Stimulated activated CD4-positive, alpha-beta T cell treated with anti-CD3 and anti-CD28 coated beads, TNF-alpha, amount 100 ng/mL, for 4 hours (primary cell): ENCODE data around the gene BFSP1.

Experiments used
- DNase-seq, 3 experiments: peaks; one replicate each; pipeline ENCODE4 v3.0.0-alpha.2; 2020; ENCODE audit warnings: low read depth in 3 of 3

BFSP1 gene

DNA sequence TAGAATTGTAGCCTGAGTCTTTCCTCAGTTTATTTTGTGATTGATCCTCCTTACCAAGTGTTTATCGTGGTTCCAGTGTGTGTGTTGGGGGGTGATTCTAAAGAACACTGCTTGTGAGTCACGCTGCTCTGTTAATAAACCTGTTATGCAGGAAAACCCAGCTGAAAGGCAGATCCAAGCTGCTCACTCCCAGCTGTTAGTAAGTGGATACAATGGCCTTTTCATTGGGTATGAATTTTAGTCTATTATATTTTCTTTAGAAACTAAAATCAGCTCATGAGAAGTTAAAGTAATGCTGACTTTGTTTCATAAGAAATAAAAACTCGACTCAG is 26.5 kb upstream of the BFSP1 start:
- DNase-seq: no peak

DNA sequence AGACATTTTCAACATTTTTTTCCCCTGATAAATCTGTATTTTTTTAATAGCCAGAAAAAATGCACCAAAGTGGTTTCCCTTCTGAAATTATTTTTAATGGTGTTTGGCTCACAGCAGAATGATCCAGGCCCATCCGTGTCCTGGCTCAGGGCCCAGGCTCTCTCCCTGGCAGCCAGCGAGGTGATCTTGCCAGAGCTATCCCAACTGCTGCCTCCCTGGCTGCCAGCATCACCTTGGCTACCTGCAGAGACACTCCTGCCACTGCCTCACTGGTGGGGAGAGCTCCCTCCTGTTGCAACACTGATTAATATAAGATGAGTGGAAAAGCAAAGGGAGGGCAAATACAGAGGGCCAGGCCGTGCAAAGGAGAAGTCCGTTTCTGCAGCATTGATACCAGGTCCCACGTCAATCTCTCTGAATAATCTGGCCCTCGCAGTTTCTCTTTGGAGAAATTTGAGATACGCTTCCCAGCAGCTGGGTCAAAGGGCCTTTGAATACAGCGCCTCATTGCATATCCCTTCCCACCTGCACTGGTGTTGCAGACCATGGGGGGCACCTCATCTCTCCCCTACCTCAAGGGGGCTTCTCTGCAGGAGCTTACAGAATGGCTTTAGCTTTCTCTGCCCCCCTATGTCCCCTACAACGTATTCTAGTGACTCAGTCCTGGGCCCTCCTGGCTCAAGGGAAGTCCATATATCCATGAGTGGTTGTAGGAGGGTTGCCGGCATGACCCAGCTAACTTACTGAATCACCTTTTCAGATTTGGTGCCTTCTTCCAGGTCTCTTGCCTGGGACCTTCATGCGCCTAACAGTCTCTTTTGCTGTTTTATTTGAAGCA is 25.9 kb upstream of the BFSP1 start:
- no peak for DNase-seq

DNA sequence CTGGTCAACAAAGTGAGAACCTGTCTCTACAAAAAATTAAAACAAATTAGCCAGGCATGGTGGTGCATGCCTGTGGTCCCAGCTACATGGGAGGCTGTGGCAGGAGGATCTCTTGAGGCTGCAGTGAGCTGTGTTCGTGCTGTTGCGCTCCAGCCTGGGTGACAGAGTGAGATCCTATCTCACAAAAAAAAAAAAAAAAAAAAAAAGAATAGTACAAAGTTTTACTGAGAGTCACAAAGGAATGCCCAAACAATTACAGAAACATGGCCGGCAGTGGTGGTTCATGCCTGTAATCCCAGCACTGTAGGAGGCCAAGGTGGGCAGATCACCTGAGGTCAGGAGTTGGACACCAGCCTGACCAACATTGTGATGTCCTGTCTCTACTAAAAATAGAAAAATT is 23.9 kb upstream of the BFSP1 start:
- no peak for DNase-seq

DNA sequence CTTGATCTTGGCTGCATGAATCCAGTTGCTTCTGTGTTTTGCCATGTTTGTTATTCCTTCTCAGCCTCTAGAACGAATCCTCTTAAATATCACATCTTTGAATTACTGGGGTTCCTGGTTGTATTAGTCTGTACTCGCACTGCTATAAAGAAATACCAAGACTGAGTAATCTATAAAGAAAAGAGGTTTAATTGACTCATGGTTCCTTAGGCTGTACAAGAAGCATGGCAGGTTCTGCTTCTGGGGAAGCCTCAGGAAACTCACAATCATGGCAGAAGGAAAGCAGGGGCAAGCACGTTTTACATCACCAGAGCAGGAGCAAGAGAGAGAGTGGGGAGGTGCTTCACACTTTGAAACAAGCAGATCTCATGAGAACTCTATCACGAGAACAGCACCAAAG is 18.0 kb upstream of the BFSP1 start:
- DNase-seq: no peak

DNA sequence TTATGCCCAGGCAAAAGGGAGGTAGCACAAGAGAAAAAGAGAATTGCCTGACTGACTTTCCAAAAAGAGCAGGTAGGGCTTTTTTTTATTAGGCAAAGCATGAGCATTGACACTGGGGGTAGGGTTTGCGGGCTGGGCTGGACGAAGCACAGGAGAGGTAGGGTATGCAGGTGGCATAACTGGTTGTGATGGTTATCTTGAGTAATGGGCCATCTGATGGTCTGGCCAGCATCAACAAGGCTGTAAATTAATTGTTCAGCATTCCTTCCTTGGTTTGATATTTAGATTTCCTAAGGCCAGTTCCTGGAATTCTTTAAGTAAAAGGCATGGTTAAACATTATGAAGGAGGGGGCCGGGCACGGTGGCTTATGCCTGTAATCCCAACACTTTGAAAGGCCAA is 13.9 kb upstream of the BFSP1 start:
- no peak for DNase-seq

DNA sequence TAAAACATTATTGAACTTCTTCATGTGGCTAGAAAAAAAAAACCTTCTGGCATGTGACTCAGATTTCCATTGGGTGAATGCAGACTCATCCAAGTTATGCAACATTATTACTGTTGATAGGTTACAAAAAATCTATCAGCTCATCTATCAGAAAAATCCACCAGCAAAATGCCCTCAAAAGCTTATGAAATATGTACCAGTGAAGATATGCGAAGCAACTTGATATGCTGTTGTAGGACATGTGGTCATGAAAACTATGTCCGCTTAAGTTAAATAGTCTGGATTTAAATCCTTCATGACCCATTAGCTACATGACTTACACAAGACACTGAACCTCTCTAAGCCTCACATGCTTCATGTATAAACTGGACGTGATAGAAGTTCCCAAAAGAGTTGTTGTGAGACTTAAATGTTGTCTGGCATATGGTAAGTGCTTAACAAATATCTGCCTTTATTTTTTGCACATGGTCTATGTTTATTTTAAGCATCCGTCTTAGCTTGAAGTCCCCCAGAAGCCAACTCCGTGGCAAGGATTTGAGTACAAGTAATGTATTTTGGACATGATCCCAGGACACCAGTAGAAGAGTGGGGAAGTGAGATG is 12.5 kb upstream of the BFSP1 start:
- DNase-seq: no peak

DNA sequence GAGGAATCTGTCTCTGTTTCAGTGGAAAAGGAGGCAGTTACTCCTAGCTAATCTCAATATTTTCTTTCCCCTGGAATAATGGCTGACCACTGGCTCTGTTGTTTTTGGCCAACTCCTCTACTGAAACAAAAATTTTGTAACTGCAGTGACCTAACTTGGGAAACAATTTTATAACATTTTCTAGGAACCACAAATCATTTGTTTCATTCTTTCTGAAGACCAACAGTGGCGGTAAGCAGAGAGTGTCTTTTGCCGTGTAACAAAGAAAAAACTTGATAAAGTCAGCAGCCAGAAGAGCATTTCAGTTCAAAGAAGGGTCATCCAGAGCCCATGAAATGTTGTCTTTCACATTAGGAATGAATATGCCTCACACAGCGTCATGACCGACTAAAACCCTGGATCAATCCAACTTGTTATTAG is 11.8 kb upstream of the BFSP1 start:
- DNase-seq: no peak

DNA sequence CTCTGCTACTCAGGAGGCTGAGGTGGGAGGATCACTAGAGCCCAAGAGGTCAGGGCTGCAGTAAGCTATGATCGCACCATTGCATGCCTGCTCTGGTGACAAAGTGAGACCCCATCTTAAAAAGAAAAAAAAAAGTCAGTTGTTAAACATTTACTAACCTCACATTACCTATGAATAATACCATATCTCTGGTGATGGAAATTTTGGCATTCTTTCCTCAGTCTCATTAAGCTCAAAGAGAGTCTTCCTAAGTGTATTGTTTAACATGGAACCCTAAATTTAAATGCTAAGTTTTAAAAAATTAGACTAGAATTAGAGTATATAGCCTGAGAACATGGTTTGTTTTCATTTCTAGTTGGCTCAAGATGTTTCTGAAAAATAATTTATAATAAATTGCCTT is 11.3 kb upstream of the BFSP1 start:
- DNase-seq: no peak

DNA sequence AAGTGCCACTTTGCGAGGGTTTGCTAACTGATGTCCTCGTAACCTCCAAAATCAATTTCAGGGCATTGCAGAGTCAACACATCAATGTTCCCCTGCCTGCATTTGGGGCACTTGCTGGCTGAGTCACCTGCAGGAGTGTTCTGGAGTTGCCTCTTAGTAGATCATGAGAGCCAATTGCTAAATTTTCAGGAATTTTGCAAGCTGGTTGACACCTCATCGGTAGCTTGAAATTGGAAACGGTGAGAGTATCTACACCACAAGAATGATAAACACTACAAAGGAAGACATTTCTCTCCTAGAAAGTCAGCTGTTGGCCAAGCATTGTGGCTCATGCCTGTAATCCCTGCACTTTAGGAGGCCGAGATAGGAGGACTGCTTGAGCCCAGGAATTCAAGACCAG is 10.8 kb upstream of the BFSP1 start:
- no peak for DNase-seq

DNA sequence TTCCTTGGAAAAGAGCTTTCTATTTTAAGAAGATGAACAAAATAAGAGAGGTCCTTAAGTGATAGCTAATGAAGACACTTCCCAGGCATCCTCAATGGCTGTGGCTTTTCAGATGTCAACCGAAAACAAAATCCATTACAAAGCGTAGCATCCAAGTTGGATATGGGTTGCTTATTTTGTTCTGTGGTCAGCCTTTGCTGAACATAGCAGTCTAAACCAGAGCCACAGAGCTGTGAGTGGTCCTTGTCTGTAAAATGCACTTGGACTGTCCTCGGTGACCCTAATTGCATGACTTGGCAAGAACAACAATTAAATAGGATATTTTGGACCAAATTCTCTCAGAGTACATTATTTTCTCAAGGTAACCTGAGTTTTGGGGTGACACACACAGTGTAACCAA is 10.4 kb upstream of the BFSP1 start:
- no peak for DNase-seq

DNA sequence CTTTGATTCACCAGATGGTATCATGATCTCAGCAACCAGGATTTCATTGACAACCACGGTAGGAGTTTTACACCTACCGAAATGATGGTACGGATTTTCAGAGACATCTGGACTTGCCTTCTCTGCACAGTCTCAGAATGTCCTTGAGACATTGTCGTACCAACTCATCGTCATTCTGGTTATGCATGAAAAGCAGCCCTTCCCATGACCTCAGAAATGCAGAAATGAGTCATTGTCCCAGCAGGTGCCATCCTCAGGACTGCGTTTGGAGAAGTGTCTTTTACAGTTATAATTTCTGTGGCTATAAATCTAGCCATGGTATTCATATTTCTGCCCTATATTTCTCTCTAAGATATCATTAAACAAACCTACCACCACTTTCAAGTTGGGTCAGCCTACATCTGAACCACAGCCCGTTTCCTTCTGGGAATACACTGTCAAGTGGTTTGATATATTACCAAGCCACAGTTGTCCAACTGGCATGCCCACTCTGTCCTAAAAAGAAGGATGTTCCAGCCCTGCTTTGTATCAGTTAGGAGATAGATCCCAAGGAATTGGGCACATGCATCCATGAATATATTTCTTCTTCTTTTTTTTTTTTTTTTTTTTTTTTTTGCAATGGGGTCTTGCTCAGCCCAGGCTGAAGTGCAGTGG is 7.5 kb upstream of the BFSP1 start:
- no peak for DNase-seq

DNA sequence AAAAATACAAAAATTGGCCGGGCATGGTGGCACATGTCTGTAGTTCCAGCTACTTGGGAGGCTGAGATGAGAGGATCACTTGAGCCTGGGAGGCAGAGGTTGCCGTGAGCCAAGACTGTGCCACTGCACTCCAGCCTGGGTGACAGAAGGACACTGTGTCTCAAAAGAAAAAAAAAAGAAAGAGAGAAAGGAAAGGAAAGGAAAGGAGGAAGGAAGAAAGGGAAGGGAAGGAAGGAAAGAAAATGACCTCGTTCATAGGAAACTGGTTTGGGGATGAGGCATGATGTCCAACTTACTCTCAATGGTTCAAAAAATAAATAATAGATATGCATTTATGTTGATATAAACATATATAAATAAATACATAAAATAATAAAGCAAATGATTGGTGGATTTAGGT is 6.8 kb upstream of the BFSP1 start:
- DNase-seq: no peak

DNA sequence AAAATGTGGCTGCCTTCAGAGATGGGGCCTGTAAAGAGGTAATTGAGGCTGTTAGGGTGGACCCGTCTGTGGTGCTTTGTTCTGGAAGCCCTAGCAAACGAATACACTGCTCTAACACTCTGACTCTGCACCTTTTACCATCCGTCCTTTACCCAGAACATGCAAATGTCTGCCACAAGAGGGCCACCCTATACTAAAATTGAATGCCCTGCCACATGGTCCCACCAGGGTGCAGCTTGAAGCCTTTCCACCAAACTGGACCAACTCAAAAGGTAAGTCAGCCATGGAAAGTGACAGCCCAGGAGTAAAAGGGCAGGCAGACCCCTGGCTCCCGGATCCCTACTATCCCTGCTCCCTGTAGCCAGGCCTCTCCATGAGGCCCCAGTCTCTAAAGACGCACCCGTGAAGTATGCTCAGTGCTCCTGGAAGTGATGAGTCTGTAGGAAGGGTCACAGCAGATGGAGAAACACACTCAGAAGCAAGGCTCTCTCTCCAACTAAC is 5.8 kb upstream of the BFSP1 start:
- peak in 2 of 3 experiments; percentile 31 to 46 for DNase-seq

DNA sequence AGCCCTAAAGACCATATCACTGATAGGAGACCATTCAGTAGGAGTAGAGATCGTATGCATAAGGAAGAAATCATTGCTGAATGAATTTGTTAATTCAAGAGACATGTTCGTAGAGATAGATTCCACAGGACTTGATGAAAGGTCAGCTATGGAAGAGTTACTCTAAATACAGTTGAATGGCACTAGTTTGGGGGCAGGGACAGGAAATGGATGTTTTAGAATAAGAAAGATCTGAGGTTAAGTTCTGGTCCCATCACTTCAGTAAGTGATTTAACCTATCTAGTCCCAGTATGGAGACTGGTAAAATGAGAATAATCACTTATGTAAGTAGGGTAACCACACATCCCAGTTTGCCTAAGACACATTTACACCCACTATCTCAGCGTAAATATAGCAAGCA is 2.9 kb upstream of the BFSP1 start:
- no peak for DNase-seq

DNA sequence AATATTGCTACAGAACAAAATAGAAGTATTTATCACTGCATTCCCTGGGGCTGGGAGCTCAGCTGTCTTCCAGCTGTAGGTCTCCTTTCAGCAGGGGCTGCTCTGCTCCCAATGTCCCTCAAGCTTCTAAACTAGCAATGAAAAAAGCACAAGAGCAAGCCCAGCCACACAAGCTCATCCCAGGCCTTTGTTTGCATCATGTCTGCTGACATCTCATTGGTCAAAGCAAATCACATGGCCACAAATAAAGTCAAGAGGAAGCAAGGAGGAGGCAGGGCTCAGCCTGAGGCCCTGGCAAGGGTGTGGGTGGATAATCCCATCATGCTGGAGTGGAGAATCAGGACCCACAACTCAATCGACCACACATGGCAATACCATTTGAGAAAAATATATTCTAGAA is 2.2 kb upstream of the BFSP1 start:
- no peak for DNase-seq

DNA sequence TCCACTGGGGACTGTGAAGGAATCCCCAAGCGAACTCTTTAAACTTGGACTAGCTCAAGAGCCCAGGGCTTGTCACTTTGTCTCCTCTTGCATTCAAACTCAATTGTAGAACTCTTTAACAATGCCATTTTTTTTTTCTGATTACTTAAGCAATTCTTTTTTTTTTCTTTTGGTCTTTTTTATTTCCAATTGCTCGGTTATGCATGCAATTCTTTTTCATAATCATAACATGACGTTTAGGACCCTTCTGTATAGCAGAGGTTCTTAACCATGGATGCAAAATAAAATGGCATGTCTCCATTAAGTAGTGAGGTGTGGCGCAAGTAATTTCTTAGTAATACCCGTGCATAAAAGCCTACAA is 466 bp upstream of the BFSP1 start:
- no peak for DNase-seq

DNA sequence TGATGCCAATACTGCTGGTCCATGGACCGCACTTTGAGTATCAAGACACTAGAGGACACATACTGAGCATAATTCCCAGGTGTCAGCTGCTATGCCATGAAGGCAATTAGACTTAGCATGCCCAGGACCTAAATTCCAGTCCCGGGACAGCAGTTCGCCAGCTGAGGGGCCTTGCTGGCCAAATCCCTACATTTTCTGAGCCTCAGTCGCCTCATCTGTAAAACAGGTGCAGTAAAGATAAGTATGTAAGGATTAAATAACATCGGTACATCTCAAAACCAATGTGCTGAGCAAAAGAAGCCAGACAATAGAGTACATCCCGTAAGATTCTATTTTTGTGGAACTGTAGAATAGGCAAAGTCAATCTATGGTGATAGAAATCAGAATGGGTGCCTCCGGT is 1.0 kb downstream of the BFSP1 start:
- DNase-seq: no peak

DNA sequence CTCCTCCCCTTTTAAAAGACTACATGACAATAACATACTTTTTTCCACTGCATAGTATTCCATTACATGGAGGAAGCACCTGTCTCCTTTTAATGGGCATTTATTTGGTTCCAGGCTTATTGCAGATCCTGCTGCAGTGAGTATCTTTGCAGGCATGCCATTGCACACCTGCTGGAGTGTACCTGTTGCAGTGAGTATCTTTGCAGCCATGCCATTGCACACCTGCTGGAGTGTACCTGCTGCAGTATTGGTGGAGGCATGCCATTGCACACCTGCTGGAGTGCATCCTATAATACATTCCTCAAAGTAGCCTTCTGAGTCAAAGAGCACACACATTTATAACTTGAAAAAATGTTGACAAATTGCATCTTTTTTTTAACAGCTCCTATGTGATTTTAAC is 1.6 kb downstream of the BFSP1 start:
- no peak for DNase-seq

DNA sequence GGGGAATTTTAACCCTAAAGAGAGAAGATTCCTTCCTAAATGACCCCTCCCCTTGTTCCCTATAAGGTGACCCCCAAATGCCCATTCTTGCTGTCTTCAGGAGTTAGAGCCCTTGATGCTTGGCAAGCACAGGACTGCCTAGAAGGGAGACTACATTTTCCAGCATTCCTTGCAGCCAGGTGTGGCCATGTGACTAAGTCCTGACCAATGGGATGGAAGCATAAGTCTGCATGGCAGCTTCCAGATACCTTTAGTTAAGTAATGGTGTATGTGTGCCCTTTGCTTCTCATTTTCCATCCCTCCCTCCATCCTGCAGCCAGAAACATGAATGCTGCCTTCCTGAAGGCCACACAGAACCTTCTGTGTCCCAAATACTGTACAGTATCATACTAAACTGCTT is 5.5 kb downstream of the BFSP1 start:
- DNase-seq: no peak

DNA sequence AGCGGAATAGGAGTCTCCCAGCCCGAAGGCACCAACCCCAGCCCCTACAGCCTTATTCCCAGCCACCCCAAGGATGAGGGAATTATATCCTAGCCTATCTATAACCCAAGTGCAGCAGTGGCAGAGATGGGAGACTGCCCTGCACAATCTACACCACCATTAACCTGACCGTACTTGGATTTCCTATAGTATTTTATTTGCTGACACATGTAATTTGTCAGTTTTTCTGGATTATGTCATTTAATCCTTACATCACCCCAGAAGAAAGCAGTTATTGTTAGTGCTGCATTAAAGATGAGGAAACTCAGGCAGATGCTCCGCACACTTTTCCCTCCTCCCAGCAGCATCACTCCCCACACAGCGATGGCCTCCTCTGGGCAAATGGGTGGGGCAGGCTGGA is 6.0 kb downstream of the BFSP1 start:
- no peak for DNase-seq

DNA sequence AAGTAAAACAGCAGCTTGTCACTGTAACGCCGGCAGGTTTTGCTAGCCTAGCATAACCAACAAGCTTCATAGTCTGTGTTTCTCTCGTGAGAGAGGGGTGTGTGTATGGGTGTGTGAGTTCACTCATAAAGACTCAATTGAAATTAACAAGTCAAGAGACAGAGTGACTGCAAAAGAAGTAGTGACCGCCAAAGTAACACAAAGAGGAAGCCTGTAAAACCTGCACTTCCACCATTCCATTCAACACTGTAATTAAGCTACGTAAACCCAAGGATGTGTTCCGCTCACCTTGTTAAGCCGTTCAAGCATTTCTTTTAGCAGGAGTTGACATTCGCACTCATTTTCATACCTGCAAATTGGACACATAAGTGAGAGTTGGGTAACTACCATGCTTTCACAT is 6.6 kb downstream of the BFSP1 start:
- DNase-seq: no peak

DNA sequence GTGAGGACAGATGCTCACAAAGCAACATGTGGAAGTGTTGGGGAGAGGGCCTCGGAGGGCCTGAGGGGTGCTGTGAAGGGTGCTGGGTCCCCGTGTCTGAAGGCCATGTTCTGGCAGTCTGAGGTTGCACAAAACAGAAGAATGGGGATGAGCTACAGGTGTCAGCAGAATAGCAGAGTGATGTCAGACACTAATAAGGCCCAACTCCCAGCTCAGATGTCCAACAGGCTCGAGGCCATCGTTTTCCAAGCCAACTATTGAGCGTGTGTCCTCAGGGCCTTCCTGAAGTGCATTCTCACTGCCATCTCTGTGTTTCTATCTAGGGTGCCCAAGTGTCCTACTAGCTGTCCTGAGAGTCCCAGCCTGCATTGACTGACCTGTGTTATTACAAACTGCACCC is 7.9 kb downstream of the BFSP1 start:
- DNase-seq: no peak

DNA sequence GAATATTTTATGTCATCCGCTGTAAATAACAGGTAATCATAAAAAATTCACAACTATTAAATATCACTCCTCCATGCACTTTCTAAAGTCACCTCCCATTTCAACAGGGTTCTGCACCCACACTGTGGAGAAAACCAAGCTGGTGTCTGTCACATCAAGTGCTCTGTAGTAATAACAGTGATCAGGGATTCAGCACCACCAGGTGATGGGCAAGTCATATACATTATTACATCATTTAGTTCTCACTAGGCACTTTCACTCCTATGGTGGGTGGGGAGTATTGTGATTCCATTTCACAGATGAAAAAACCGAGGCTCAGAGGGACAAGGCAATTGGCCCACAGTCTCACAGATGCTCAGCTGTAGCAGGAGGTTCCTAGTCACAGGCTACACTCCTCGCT is 8.7 kb downstream of the BFSP1 start:
- DNase-seq: no peak
